GM21367 (cell line): ENCODE measurements around the gene PPM1L.
A peak's percentile ranks its signal among the peaks of the same experiment; 100 is the strongest.

Experiments
- ATAC-seq: cut with Tn5 transposase; IDR thresholded peaks from one replicate; pipeline ENCODE4 v1.9.1; 2021; ENCODE audit not compliant: unreplicated experiment

PPM1L gene

GRCh38 chr3:160842021-160843005, 86.3 kb downstream of the PPM1L start:
- ATAC-seq: no peak

GRCh38 chr3:160851629-160852210, 95.7 kb downstream of the PPM1L start:
- ATAC-seq: no peak

GRCh38 chr3:160852856-160853255, 96.8 kb downstream of the PPM1L start:
- ATAC-seq: no peak

- no peak for ATAC-seq
Observed at GRCh38 chr3:160856450-160856849, 100.4 kb downstream of the PPM1L start.

- no peak for ATAC-seq
Observed at GRCh38 chr3:160857476-160858119, 101.6 kb downstream of the PPM1L start.

GRCh38 chr3:160860346-160860745, 104.3 kb downstream of the PPM1L start:
- ATAC-seq: no peak

- ATAC-seq: no peak
Observed at GRCh38 chr3:160869825-160870224, 113.8 kb downstream of the PPM1L start.

GRCh38 chr3:160870327-160870726, 114.3 kb downstream of the PPM1L start:
- no peak for ATAC-seq

GRCh38 chr3:160874736-160875135, 118.7 kb downstream of the PPM1L start:
- ATAC-seq: no peak

- ATAC-seq: no peak
Observed at GRCh38 chr3:160876643-160877042, 120.6 kb downstream of the PPM1L start.

- ATAC-seq: no peak
Observed at GRCh38 chr3:160879859-160880258, 123.8 kb downstream of the PPM1L start.

GRCh38 chr3:160883373-160883772, 127.3 kb downstream of the PPM1L start:
- no peak for ATAC-seq

- peak; percentile 18 for ATAC-seq
Observed at GRCh38 chr3:160885791-160886286, 129.8 kb downstream of the PPM1L start.

- ATAC-seq: peak; percentile 82
Observed at GRCh38 chr3:160886421-160886820, 130.4 kb downstream of the PPM1L start.

GRCh38 chr3:160893207-160893606, 137.2 kb downstream of the PPM1L start:
- no peak for ATAC-seq

- no peak for ATAC-seq
Observed at GRCh38 chr3:160904691-160905090, 148.7 kb downstream of the PPM1L start.

- ATAC-seq: no peak
Observed at GRCh38 chr3:160906646-160907045, 150.6 kb downstream of the PPM1L start.

GRCh38 chr3:160909917-160910316, 153.9 kb downstream of the PPM1L start:
- ATAC-seq: no peak

GRCh38 chr3:160911411-160911810, 155.4 kb downstream of the PPM1L start:
- ATAC-seq: no peak

- ATAC-seq: no peak
Observed at GRCh38 chr3:160916472-160916871, 160.4 kb downstream of the PPM1L start.

- ATAC-seq: no peak
Observed at GRCh38 chr3:160919942-160920341, 163.9 kb downstream of the PPM1L start.
